ENCODE data around the gene ST8SIA5. TPM values are rescaled to one million over a fixed set of nuclear protein-coding genes. Genes with fewer than 3 reads are reported as not detected.

Gene ST8SIA5
- total and polyA plus RNA-seq, 2 experiments from 2014 or later = 3.3 to 4.8 TPM

DNA sequence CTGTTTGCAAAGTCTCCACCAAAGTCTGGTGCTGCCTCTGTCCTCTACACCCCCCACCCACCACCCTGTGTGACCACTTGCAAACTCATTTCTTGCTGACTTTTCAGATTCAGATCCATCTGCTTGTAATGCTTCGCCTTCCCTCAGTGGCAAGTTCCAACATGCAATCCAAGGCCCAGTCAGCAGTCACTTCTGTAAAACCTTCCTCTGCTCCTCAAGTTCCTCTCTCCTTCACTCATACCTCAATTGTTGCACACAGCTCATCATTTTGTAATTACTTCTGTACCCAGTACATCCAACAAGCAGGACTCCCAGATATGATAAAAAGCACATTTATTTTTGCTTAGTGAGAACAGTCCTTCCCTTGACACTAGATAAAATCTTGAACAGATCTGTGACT is 93.3 kb downstream of the ST8SIA5 start (continued):
- TF ChIP-seq ZNF331 (CRISPR knock-in tag; IDR thresholded peaks at IDR 0.05; ENCODE audit: low read depth) = no peak
- no peak for TF ChIP-seq EZH2 (IDR thresholded peaks at IDR 0.05; ENCODE audit: low read depth, unreplicated experiment)
- no peak for TF ChIP-seq ZNF462 (CRISPR knock-in tag; IDR thresholded peaks at IDR 0.05)
- TF ChIP-seq ETS1 (IDR thresholded peaks at IDR 0.05) = no peak

GRCh38 chr18:46660957-46661749 is 95.7 kb downstream of the ST8SIA5 start:
- peaks cover 12% of the 10 kb centered on the region for H3K4me1 ChIP-seq (ENCODE audit: insufficient read depth)
- Mint-ChIP-seq H3K4me1 (peaks cover 16% of the 10 kb centered on the region), H3K27ac (no peak overlapping the region), H3K4me3 (no peak overlapping the region), H3K9me3 (peaks cover 9% of the 10 kb centered on the region), H3K27me3 (ENCODE audit: insufficient read depth, low read depth, poor library complexity) (no peaks in the 10 kb centered on the region), H3K36me3 (ENCODE audit: low read depth) (peaks cover 3% of the 10 kb centered on the region; the same call in 1 of the 3 replicates)
- H3K4me2 ChIP-seq = no peak overlapping the region
- H2AFZ ChIP-seq = peak overlapping the region; percentile 91
- no peak overlapping the region for H3K27ac ChIP-seq (ENCODE audit: low read depth)
- H3K36me3 ChIP-seq (ENCODE audit: insufficient read depth) = no peaks in the 10 kb centered on the region
- no peaks in the 10 kb centered on the region for H3F3A ChIP-seq (replicated peaks; ENCODE audit: low read depth)
- H3K79me2 ChIP-seq (replicated peaks; ENCODE audit: insufficient read depth) = no peaks in the 10 kb centered on the region
- H3K9me2 ChIP-seq (ENCODE audit: insufficient read depth) = no peaks in the 10 kb centered on the region
- no peak overlapping the region for H3K4me3 ChIP-seq
- no peaks in the 10 kb centered on the region for H4K20me1 ChIP-seq (replicated peaks; ENCODE audit: insufficient read depth)
- no peaks in the 10 kb centered on the region for H3K27me3 ChIP-seq (ENCODE audit: insufficient read depth)
- peak; percentile 55 for ATAC-seq
- peak; percentile 71 for DNase-seq (ENCODE audit: low spot score)
- TF ChIP-seq NANOG (IDR thresholded peaks at IDR 0.05; ENCODE audit: borderline replicate concordance) = no peak
- no peak for TF ChIP-seq ETS1 (IDR thresholded peaks at IDR 0.05)
- no peak for TF ChIP-seq ZNF462 (CRISPR knock-in tag; IDR thresholded peaks at IDR 0.05)
